ENCODE data around the gene PTGDR. TPM values are rescaled to one million over a fixed set of nuclear protein-coding genes. Genes with fewer than 3 reads are reported as not detected.

PTGDR gene
- total RNA-seq, 2 donors from 2014 or later, result 0.09 TPM; not detected in 1

DNA sequence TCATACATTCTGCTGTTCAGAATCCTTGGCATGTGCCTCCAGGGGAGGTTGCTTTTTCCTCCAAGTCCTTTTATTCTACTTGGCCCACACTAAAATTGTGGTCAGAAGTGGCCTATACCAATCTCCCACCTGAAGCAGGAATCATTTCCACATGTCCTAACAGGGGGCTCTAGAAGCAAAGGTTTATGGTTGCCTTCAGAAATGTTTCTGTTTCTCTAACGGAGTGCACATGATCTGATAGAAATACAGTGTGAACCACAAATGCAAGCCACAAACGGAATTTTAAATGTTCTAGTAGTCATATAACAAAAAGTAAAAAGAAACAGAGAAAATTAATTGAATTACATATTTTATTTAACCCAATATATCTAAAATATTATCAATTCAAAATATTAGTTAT lies 50.6 kb downstream of the PTGDR start:
- no peak overlapping the region for H3K4me3 ChIP-seq (ENCODE audit: low read length)
- H3K27me3 ChIP-seq (ENCODE audit: control insufficient read depth, insufficient read depth, low read length, poor library complexity, severe bottlenecking), result peaks cover 54% of the 10 kb centered on the region
- TF ChIP-seq, protein P1, sequence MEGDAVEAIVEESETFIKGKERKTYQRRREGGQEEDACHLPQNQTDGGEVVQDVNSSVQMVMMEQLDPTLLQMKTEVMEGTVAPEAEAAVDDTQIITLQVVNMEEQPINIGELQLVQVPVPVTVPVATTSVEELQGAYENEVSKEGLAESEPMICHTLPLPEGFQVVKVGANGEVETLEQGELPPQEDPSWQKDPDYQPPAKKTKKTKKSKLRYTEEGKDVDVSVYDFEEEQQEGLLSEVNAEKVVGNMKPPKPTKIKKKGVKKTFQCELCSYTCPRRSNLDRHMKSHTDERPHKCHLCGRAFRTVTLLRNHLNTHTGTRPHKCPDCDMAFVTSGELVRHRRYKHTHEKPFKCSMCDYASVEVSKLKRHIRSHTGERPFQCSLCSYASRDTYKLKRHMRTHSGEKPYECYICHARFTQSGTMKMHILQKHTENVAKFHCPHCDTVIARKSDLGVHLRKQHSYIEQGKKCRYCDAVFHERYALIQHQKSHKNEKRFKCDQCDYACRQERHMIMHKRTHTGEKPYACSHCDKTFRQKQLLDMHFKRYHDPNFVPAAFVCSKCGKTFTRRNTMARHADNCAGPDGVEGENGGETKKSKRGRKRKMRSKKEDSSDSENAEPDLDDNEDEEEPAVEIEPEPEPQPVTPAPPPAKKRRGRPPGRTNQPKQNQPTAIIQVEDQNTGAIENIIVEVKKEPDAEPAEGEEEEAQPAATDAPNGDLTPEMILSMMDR (conservative IDR thresholded peaks at IDR 0.05), result no peak
- H3K9me3 ChIP-seq (ENCODE audit: control insufficient read depth, low read length), result peaks cover 17% of the 10 kb centered on the region
- no peak overlapping the region for H3K27ac ChIP-seq (ENCODE audit: low read depth, low read length)
- no peaks in the 10 kb centered on the region for H3K36me3 ChIP-seq (ENCODE audit: control insufficient read depth, insufficient read depth, low read length)
- 100% methylated on average over 1 of the region's 2 CpGs; no CpG with 5 or more reads in 1 of the 2 experiments for WGBS, 2 experiments (ENCODE audit: insufficient coverage in 1 of 2, insufficient read length in 1 of 2)
- Mint-ChIP-seq H3K27me3 (ENCODE audit: insufficient read depth) (peaks cover 60% of the 10 kb centered on the region), H3K4me3 (no peak overlapping the region), H3K9me3 (peaks cover 30% of the 10 kb centered on the region), H3K4me1 (peaks cover 11% of the 10 kb centered on the region), H3K27ac (no peak overlapping the region), H3K36me3 (ENCODE audit: low read depth) (peaks cover 5% of the 10 kb centered on the region)
- DNase-seq, result no peak
- H3K4me1 ChIP-seq (ENCODE audit: control insufficient read depth, insufficient read depth, low read length), result no peaks in the 10 kb centered on the region
- H3K9ac ChIP-seq (ENCODE audit: extremely low read depth, low read length, poor library complexity, severe bottlenecking), result no peak overlapping the region

DNA sequence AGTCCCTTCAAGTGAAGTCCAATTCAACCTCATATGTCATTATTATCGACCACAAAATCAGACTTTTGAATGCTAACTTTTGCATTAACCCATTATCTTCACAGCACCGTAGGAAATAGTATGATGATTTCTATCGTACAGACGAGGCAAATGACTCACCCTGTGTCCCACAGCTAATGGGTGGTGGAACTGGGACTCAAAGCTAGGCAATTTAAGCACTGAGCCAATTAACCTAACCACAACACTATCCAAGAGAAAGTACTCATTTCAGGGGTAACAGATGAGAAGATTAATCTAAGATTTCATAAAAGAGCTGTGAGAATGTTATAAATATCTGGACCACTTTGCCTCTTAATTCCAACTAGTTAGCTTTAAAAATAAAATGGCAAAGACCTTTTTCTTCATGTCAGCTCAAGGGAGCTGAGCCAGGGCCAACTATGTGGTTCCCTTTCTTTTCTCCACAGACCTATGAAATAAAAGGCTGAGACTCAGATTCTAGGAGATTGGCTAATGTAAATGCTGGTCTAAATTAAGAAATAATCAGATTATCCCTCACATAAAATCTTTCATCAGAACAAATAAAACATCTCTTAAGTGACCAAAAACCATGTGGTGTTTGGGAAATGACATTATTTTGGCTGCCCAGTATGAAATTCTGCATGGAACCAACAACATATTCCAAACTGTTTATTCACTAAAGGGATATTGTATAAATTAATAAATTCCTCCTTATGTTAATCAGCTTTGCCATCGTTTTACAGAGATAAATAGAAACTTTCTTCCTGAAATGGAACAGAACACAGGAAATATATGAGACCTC lies 51.5 kb downstream of the PTGDR start:
- DNase-seq, result no peak
- 87 to 89% methylated on average over 4 to 5 of the region's 5 CpGs for WGBS, 2 experiments (ENCODE audit: insufficient coverage in 1 of 2, insufficient read length in 1 of 2)
- no peaks in the 10 kb centered on the region for H3K36me3 ChIP-seq (ENCODE audit: control insufficient read depth, insufficient read depth, low read length)
- no peaks in the 10 kb centered on the region for H3K4me1 ChIP-seq (ENCODE audit: control insufficient read depth, insufficient read depth, low read length)
- H3K9ac ChIP-seq (ENCODE audit: extremely low read depth, low read length, poor library complexity, severe bottlenecking), result no peak overlapping the region
- TF ChIP-seq, protein P1 (conservative IDR thresholded peaks at IDR 0.05), result no peak
- H3K4me1 Mint-ChIP-seq, result peaks cover 7% of the 10 kb centered on the region
- no peak overlapping the region for H3K4me3 ChIP-seq (ENCODE audit: low read length)
- peaks cover 50% of the 10 kb centered on the region for H3K27me3 Mint-ChIP-seq (ENCODE audit: insufficient read depth)
- H3K36me3 Mint-ChIP-seq (ENCODE audit: low read depth), result peaks cover 5% of the 10 kb centered on the region
- H3K9me3 Mint-ChIP-seq, result peaks cover 38% of the 10 kb centered on the region
- H3K9me3 ChIP-seq (ENCODE audit: control insufficient read depth, low read length), result peaks cover 17% of the 10 kb centered on the region
- H3K27ac ChIP-seq (ENCODE audit: low read depth, low read length), result no peak overlapping the region
- H3K27me3 ChIP-seq (ENCODE audit: control insufficient read depth, insufficient read depth, low read length, poor library complexity, severe bottlenecking), result peaks cover 44% of the 10 kb centered on the region
- no peak overlapping the region for H3K4me3 Mint-ChIP-seq
- no peak overlapping the region for H3K27ac Mint-ChIP-seq

DNA sequence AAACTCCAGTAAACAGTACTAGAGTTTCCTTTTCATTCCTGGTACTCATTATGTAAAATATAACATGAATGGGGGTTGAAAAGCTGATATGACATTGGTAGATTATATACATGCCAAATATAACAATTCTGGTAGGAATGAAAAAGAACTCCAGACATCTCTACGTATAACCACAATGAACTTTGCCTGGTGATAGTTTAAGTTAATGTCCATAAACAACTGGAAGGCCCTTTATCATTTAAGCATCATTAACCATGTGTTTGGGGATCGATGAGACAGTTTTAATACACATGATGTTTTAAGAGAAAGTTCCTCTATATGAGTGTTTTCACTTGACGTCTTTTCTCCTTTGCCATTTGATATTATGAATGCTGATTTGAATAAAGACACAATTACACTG lies 52.4 kb downstream of the PTGDR start:
- Histone ChIP-seq H3K4me3 (ENCODE audit: low read length) (no peak overlapping the region), H3K27ac (ENCODE audit: low read depth, low read length) (no peak overlapping the region), H3K27me3 (ENCODE audit: control insufficient read depth, insufficient read depth, low read length, poor library complexity, severe bottlenecking) (peaks cover 35% of the 10 kb centered on the region), H3K4me1 (ENCODE audit: control insufficient read depth, insufficient read depth, low read length) (no peaks in the 10 kb centered on the region), H3K9ac (ENCODE audit: extremely low read depth, low read length, poor library complexity, severe bottlenecking) (no peak overlapping the region), H3K9me3 (ENCODE audit: control insufficient read depth, low read length) (peaks cover 17% of the 10 kb centered on the region), H3K36me3 (ENCODE audit: control insufficient read depth, insufficient read depth, low read length) (no peaks in the 10 kb centered on the region)
- H3K36me3 Mint-ChIP-seq (ENCODE audit: low read depth), result peaks cover 5% of the 10 kb centered on the region
- H3K4me3 Mint-ChIP-seq, result no peak overlapping the region
- no peak for DNase-seq
- no peak overlapping the region for H3K27ac Mint-ChIP-seq
- peaks cover 4% of the 10 kb centered on the region for H3K4me1 Mint-ChIP-seq
- peaks cover 42% of the 10 kb centered on the region for H3K27me3 Mint-ChIP-seq (ENCODE audit: insufficient read depth)
- TF ChIP-seq, protein P1 (conservative IDR thresholded peaks at IDR 0.05), result no peak
- WGBS, 2 experiments (ENCODE audit: insufficient coverage in 1 of 2, insufficient read length in 1 of 2), result 100% methylated on average over 1 to 3 of the region's 3 CpGs
- H3K9me3 Mint-ChIP-seq, result peaks cover 43% of the 10 kb centered on the region
